Measurements from ENCODE around the gene RNF123. TPM values are rescaled to one million over a fixed set of nuclear protein-coding genes. Genes with fewer than 3 reads are reported as not detected.

The RNF123 gene
- total RNA-seq, 1 experiment from 2014 or later, result 40.6 TPM

GRCh38 chr3:49738067-49738713, 48.8 kb downstream of the RNF123 start:
- no peaks in the 10 kb centered on the region for H3K4me1 ChIP-seq (ENCODE audit: insufficient read depth, low read length)
- H2BK120ac ChIP-seq (ENCODE audit: low read depth, low read length, poor library complexity, severe bottlenecking), result no peak overlapping the region
- Mint-ChIP-seq H3K36me3 (ENCODE audit: insufficient read depth in 1 of 3, low read depth in 3 of 3) (peaks cover 27 to 50% (median 33%) of the 10 kb centered on the region in 3 experiments; a peak in 6 of 7 replicates), H3K27ac (peak overlapping the region in 1 of 3 experiments; percentile 91; a peak in 2 of 7 replicates), H3K4me1 (no peaks in the 10 kb centered on the region), H3K4me3 (no peak overlapping the region), H3K27me3 (ENCODE audit: low read depth) (no peaks in the 10 kb centered on the region), H3K9me3 (no peaks in the 10 kb centered on the region; a peak in 1 of 5 replicates)
- no peak overlapping the region for H3T11ph ChIP-seq (ENCODE audit: low read length)
- H3K9me3 ChIP-seq (ENCODE audit: control insufficient read depth, low read depth, low read length), result no peaks in the 10 kb centered on the region
- TF ChIP-seq CTCF (conservative IDR thresholded peaks at IDR 0.05), result no peak
- no peak overlapping the region for H3K4ac ChIP-seq (ENCODE audit: low read depth, low read length)
- no peak overlapping the region for H4K5ac ChIP-seq (ENCODE audit: insufficient read length, low read depth, low read length)
- no peak overlapping the region for H3K23ac ChIP-seq (ENCODE audit: insufficient read length, low read depth, low read length)
- no peak overlapping the region for H3K18ac ChIP-seq (ENCODE audit: insufficient read length, low read depth, low read length)
- H3K4me2 ChIP-seq (ENCODE audit: insufficient read depth, insufficient read length, low read length), result no peak overlapping the region
- no peak overlapping the region for H2BK20ac ChIP-seq (ENCODE audit: low read depth, low read length, poor library complexity, severe bottlenecking)
- H3K27me3 ChIP-seq (ENCODE audit: insufficient read depth, low read length), result no peaks in the 10 kb centered on the region; the same call in 1 of the 2 replicates
- no peak overlapping the region for H2AK5ac ChIP-seq (ENCODE audit: insufficient read length, low read length)
- no peak overlapping the region for H3K9ac ChIP-seq (ENCODE audit: extremely low read depth, insufficient read length, low read length)
- H4K20me1 ChIP-seq (ENCODE audit: control insufficient read depth, insufficient read depth, insufficient read length), result no peaks in the 10 kb centered on the region
- H3K23me2 ChIP-seq (ENCODE audit: insufficient read length, low read depth, low read length, poor library complexity, severe bottlenecking), result no peaks in the 10 kb centered on the region
- no peaks in the 10 kb centered on the region for H3K79me1 ChIP-seq (ENCODE audit: insufficient read depth, low read depth, low read length, poor library complexity, severe bottlenecking)
- no peak overlapping the region for H3K14ac ChIP-seq (ENCODE audit: insufficient read depth, low read length)
- H4K91ac ChIP-seq (ENCODE audit: insufficient read length, low read depth, low read length), result no peak overlapping the region
- H3K27ac ChIP-seq (ENCODE audit: insufficient read length, low read depth, low read length), result no peak overlapping the region
- 0 out of 2 replicates have a peak, but pooled peaks cover 2% of the 10 kb centered on the region for H3K79me2 ChIP-seq (ENCODE audit: insufficient read depth, low read length)
- no peak overlapping the region for H2BK15ac ChIP-seq (ENCODE audit: low read depth, low read length)
- no peak overlapping the region for H2AFZ ChIP-seq (ENCODE audit: low read length)
- no peak overlapping the region for H4K8ac ChIP-seq (replicated peaks; ENCODE audit: insufficient read length, low read depth, low read length)
- H3K56ac ChIP-seq (ENCODE audit: insufficient read length, low read depth, low read length), result no peak overlapping the region
- WGBS (ENCODE audit: extremely low coverage, insufficient read length, low lambda C conversion rate), result no CpG with 5 or more reads among the region's 11 CpGs
- no peak overlapping the region for H2BK5ac ChIP-seq (ENCODE audit: insufficient read length, low read length)
- no peak for DNase-seq
- H2BK12ac ChIP-seq (ENCODE audit: insufficient read length, low read depth, low read length), result no peak overlapping the region

Data from H9 (cell line).